Stimulated activated CD8-positive, alpha-beta memory T cell treated with anti-CD3 and anti-CD28 coated beads, Interleukin-7, amount 100 ng/mL, for 1 hour (primary cell): ENCODE measurements around the gene OPCML.
"Not testable (repeated sequence)": the region's sequence is repeated elsewhere in the genome, so short reads cannot be mapped to it uniquely, and the experiment has no call there.

Experiments used
- DNase-seq, 2 donors: peaks; one replicate each; pipeline ENCODE4 v3.0.0-alpha.2; 2020; ENCODE audit warnings: low read depth in 2 of 2

Gene OPCML

DNA sequence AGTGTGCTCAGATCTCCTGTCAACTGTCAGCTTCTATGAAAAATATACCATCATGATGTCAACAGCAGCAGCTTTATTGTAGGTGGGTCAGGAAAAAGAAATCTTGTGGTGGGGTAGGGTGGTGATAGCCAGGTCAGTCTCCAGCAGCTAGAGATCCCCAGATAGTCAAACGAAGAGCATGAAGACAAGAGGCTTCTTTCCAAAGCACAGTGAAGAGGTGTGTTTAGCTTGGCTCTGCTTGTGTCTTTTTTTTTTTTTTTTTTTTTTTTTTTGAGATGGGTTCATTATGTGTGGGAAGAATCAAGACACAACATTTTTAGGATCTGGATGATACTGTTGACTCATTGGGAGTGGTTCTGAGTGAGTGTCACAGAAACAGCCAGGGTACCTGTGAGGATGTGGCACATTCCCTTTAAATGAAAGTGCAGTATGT is 1086.4 kb downstream of the OPCML start:
- DNase-seq: no peak

- DNase-seq: no peak
These were observed 1087.4 kb downstream of the OPCML start for GRCh38 chr11:132444911-132445310.

DNA sequence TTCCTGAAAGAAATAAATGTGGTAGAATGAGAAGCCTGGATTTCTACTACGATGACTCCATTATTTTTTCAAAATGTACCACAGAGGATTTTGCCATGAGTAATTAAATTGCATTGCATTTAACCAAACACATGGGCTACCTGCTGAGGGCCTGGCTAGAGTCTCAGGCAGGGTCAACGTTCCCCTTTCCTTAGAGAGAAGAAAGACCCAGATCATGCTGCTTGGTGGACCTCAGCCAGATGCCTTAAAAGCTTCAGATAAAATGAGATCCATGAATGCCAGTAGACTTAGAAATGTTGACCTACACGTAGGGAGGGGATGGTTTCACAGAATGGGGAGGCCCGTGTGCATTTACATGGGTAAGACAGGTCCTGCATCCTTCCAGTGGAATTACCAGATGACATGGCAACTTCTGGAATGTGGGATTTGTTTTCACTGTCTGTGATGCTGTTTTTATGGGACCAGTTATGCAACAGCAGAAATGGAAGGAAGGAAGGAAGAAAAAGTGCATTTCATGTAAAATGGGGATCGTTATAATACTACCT is 1092.5 kb downstream of the OPCML start:
- DNase-seq: no peak

GRCh38 chr11:132438418-132438817 is 1093.9 kb downstream of the OPCML start:
- DNase-seq: no peak

- DNase-seq: no peak
These were observed 1101.8 kb downstream of the OPCML start for GRCh38 chr11:132430429-132431062.

DNA sequence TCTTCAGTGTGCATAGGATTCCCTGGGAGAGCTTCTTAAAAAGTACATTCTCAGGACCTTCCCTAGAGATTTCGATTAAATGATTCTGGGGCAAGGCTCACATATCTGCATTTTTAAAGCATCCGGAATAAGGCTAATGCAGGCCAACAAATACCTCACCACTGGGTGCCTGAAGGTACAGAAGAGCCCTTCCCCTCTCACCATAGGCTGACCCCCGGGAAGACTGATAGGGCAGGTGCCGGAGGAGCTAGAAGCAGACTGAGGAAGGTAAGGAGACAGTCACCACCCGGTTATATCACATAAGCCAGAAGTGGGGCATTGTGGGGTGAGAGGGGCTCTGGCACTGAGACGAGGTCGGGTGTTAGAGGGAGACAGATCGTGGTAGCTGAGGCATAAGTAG is 1102.6 kb downstream of the OPCML start:
- no peak for DNase-seq

DNA sequence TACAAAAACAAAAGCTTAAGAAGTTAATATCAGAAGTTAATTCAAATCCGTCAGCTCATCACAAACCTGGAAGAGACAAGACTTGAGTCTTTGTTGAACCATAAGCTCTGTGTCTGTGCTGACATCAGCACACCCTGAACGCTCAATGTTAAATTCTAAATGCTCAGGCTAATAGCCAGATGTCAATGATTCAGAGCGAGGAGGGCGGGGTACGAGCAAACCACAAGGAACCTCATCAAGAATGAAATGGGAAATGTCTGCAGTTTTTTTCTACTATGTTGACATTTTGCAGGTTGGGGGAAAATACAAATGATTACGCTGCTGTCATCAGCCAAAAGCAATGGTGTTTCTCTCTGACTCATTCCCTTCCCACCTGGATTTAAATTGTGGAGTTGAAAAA is 1104.7 kb downstream of the OPCML start:
- no peak for DNase-seq

DNA sequence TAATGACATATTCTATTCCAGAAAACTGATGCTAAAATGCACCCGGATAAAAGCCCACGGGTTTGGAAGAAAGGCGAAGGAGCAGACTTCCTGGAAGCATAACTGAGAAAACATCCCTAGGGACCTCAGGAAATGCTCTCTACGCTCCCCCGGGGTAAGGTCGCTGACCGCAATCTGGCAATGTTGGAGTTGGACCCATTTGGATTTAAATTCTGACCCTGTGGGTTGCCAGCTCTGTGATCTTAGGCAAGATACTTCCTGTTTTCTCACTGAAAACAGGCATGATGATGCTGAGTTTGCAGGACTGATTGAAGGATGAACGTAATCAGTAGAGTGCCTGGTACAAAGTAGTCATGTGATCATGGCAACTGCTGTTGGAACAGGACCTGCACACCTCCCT is 1107.9 kb downstream of the OPCML start:
- no peak for DNase-seq

DNA sequence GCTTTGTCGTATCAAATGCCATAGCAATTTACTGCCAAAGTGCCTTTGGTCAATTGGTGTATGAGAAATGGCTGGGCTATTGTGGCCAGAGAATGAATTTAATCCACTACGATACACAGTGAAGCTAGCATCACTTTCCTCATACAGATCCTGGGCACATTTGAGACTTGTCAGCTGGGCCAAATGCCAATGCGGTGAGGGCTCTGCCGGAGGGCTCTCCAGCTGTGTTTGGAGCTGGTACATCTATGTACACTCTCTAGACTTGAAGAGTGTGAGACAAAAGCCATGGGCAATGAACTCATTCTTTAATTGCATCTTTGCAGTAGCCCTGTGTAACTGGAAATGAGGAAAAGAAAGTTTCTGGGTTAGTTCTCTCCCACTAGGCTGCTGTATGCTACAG is 1109.0 kb downstream of the OPCML start:
- DNase-seq: no peak

- DNase-seq: no peak
These were observed 1109.6 kb downstream of the OPCML start for GRCh38 chr11:132422722-132423121.

GRCh38 chr11:132421555-132421954 is 1110.7 kb downstream of the OPCML start:
- DNase-seq: no peak

DNA sequence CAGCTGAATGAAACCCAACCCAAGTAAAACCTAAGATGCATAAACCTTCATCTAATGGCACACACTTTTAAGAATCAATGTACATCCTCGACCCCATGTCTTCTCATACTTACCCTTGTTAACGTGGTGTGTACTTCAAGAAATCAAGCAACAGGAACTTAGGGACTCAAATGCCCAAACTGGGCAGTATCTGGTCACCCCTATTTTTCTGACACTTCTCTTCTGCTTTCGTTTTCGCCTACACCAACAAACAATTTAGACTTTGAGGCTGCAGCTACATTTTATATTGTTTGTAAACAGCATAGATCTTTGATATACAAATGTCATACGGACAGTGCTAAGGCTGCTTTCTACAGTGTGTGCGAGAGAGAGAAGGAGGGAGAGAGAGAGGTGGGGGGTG is 1117.8 kb downstream of the OPCML start:
- DNase-seq: no peak

DNA sequence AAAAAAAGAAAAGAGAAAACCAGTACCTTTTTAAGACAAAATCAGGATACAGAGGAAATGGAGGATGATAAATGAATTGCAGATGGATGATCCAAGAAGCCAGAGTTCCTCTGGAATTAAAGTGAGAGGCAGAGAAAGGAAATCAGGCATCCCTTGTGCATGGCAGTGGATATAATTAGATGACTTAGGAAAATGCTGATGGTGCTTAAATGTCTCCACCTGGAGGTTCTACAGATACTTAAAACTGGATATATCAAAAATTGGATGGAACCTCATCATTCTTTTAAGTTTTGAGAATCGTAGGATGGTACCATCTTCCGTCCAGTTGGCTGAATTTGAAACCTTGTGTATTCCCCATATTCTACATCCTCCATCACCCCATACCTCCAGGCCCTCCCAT is 1121.9 kb downstream of the OPCML start:
- no peak for DNase-seq

GRCh38 chr11:132409573-132410355 is 1122.5 kb downstream of the OPCML start:
- no peak for DNase-seq

GRCh38 chr11:132408877-132409276 is 1123.4 kb downstream of the OPCML start:
- no peak for DNase-seq

DNA sequence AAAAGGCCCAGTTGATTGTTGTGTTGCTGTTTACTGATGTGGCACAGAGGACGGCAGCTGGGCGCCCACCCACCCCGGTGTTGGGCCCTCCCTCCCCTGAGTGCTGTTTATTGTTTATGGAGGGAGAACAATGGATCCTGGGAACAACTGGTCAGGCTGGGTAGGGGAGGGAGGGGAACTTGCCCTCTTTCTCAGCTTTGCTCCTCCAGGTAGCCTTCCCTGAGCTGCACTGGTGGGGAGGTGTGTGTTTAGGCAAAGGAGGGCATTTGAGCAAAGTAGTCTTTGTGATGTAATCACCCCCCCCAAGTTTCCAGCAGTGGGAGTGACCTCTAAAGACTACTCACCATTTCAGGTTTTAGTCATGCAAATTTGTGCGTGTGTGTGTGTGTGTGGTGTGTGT is 1126.6 kb downstream of the OPCML start:
- DNase-seq: no peak

- no peak for DNase-seq
These were observed 1130.1 kb downstream of the OPCML start for GRCh38 chr11:132402071-132402684.

DNA sequence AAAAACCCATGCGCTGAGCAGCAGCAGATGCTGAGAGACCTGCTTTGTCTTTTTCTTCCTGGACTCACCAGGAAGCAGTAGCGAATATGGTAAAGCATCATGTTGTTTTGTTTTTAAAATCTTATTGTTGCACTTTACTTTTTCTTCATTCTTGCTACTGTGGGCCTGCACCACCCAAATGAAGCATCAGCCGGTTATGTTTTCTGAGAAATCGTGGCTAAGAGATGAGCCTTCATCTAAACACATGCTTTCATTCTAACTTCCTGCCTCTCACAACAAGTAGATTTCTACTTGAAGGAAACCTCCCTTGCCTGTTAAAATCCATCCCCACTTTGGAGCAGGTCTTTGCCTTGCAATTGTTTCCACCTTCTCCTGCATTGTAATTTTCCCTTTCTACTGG is 1136.0 kb downstream of the OPCML start:
- no peak for DNase-seq

GRCh38 chr11:132395434-132395833 is 1136.9 kb downstream of the OPCML start:
- DNase-seq: no peak

DNA sequence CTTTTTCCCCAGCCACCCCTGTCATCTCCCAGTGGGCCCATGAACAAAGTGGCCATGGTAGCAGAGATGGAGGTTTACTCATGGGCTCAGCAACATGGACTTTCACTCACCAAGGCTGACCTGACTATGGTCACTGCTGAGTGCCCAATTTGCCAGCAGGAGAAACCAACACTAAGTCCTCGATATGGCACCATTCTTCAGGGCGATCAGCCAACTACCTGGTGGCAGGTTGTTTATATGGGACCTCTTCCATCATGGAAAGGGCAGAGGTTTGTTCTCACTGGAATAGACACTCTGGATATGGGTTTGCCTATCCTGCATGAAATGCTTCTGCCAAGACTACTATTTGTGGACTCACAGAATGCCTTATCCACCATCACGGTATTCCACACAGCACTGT is 1152.8 kb downstream of the OPCML start:
- no peak for DNase-seq

DNA sequence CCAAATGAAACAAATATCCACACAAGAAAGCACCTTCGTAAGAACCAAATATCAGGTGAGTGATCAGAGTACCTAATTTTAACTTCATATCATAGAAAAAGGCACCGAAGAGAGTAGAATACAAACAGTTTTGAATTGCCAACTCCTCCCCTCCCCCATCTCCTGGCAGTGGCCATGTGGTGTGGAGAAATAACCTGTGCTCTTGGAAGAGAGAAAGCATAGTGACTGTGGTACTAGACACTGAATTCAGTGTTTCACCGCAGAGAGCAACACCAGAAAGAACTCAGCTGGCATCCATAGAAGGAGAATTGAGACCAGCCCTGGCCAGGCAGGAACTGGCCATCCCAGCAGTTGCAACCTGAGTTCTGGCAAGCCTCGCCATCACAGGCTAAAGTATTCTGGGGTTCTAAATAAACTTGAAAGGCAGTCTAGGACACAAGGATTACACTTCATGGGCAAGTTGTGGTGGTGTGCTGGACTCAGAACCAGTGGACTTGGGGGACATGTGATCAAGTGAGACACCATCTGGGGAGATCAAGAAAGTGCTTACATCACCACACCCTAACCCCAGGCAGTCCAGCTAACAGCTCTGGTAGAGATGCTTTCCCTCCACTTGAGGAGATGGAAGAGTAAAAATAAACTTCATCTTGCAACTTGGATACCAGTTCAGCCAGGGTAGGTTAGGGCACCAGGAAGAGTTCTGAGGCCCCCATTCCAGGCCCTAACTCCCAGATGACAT is 1158.7 kb downstream of the OPCML start:
- no peak for DNase-seq

- not testable (repeated sequence) for DNase-seq
These were observed 1162.2 kb downstream of the OPCML start for GRCh38 chr11:132370114-132370513.
